ENCODE results near the gene IGFBP2. TPM values are rescaled to one million over a fixed set of nuclear protein-coding genes. Genes with fewer than 3 reads are reported as not detected.

IGFBP2 gene
- total RNA-seq, 1 donor: 8.3 TPM

GRCh38 chr2:216680951-216681629, 47.9 kb downstream of the IGFBP2 start:
- DNase-seq (ENCODE audit: low read depth in 2 of 3, low spot score in 2 of 3): no peak

GRCh38 chr2:216681683-216682082, 48.5 kb downstream of the IGFBP2 start:
- no peak for DNase-seq (ENCODE audit: low read depth in 2 of 3, low spot score in 2 of 3)

GRCh38 chr2:216683846-216684245, 50.6 kb downstream of the IGFBP2 start:
- DNase-seq (ENCODE audit: low read depth in 2 of 3, low spot score in 2 of 3): peak in 1 of 3 donors; percentile 16

GRCh38 chr2:216685327-216685875, 52.2 kb downstream of the IGFBP2 start:
- no peak for DNase-seq (ENCODE audit: low read depth in 2 of 3, low spot score in 2 of 3)

- DNase-seq (ENCODE audit: low read depth in 2 of 3, low spot score in 2 of 3): no peak
Measured at GRCh38 chr2:216687111-216687510, 53.9 kb downstream of the IGFBP2 start.

GRCh38 chr2:216687646-216688045, 54.4 kb downstream of the IGFBP2 start:
- DNase-seq (ENCODE audit: low read depth in 2 of 3, low spot score in 2 of 3): peak in 1 of 3 donors; percentile 63

- DNase-seq (ENCODE audit: low read depth in 2 of 3, low spot score in 2 of 3): no peak
Measured at GRCh38 chr2:216688731-216689340, 55.6 kb downstream of the IGFBP2 start.

- no peak for DNase-seq (ENCODE audit: low read depth in 2 of 3, low spot score in 2 of 3)
Measured at GRCh38 chr2:216689397-216689796, 56.2 kb downstream of the IGFBP2 start.

- no peak for DNase-seq (ENCODE audit: low read depth in 2 of 3, low spot score in 2 of 3)
Measured at GRCh38 chr2:216690456-216690852, 57.2 kb downstream of the IGFBP2 start.

- peak in 2 of 3 donors; percentile 75 to 80 for DNase-seq (ENCODE audit: low read depth in 2 of 3, low spot score in 2 of 3)
Measured at GRCh38 chr2:216690853-216691741, 57.9 kb downstream of the IGFBP2 start.

GRCh38 chr2:216692636-216693413, 59.6 kb downstream of the IGFBP2 start:
- peak in 1 of 3 donors; percentile 71 for DNase-seq (ENCODE audit: low read depth in 2 of 3, low spot score in 2 of 3)

- no peak for DNase-seq (ENCODE audit: low read depth in 2 of 3, low spot score in 2 of 3)
Measured at GRCh38 chr2:216693414-216694080, 60.3 kb downstream of the IGFBP2 start.

GRCh38 chr2:216694082-216694825, 61.0 kb downstream of the IGFBP2 start:
- peak in 1 of 3 donors; percentile 57 for DNase-seq (ENCODE audit: low read depth in 2 of 3, low spot score in 2 of 3)

GRCh38 chr2:216694826-216695217, 61.6 kb downstream of the IGFBP2 start:
- DNase-seq (ENCODE audit: low read depth in 2 of 3, low spot score in 2 of 3): no peak

GRCh38 chr2:216695401-216695821, 62.2 kb downstream of the IGFBP2 start, which contains the start of gene IGFBP5:
Gene IGFBP5, minus strand, starts transcription at chr2:216695549. Its CDS starts 774 bp downstream, at chr2:216694775.
- no peak for DNase-seq (ENCODE audit: low read depth in 2 of 3, low spot score in 2 of 3)

GRCh38 chr2:216696321-216696720, 63.1 kb downstream of the IGFBP2 start:
- no peak for DNase-seq (ENCODE audit: low read depth in 2 of 3, low spot score in 2 of 3)

GRCh38 chr2:216696751-216697560, 63.7 kb downstream of the IGFBP2 start:
- DNase-seq (ENCODE audit: low read depth in 2 of 3, low spot score in 2 of 3): peak in 1 of 3 donors; percentile 59

- DNase-seq (ENCODE audit: low read depth in 2 of 3, low spot score in 2 of 3): no peak
Measured at GRCh38 chr2:216698293-216698692, 65.1 kb downstream of the IGFBP2 start.

Measured in hematopoietic multipotent progenitor cell (in vitro differentiated cells).